GM11168 (cell line): ENCODE measurements around the gene PHACTR3.
"Not testable (repeated sequence)": the region's sequence is repeated elsewhere in the genome, so short reads cannot be mapped to it uniquely, and the experiment has no call there.

Experiments
- in situ Hi-C: fragments of 300-500 bp; cut with MboI; formaldehyde crosslinking; loops from one replicate; pipeline ENCODE4 v1.12.0; 2022; ENCODE audit warnings: low sequenced_read_pairs; ENCODE audit not compliant: unreplicated experiment

Gene PHACTR3

DNA sequence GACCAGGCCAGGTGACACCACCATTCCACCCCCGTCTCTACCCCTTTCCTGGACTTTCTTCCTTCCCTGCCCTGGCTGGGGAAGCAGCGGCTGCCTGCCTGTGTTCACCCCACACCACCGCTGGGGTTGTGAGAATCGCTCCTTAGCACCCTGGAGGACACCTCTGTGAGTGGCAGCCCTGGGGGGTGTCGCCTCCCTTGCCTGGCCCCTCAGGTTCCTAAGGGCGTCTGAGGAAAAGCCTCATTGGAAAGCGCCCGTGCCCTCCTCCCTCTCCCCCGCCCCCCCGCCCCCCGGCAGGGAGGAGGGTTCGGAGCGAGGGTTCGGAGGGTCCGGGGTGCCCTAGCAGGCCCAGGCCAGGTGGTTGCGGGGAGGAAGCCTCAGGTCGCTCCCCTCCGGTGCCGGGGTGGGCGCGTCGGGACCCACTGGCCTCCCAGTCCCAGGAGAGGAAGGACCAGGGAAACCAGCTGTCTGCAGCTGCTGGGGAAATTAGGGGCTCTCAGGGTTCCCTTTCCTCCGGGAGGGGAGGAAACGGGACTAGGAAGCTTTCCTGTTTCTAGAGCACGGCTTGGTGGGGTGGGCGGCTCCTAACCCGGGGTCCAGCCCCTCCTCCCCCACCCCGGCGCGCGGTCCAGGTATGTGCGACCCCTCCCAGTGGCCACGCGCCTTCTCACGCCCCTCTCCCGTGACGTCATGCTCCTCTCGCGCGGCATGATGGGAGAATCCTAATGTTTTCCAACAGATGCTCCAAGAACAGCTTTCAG, at the start of gene PHACTR3:
TSS of gene PHACTR3 (plus strand) at position 760 of the 761 bp plus-strand sequence. CDS start 475 bp downstream, outside the sequence.
- in situ Hi-C loops: no loop called here

DNA sequence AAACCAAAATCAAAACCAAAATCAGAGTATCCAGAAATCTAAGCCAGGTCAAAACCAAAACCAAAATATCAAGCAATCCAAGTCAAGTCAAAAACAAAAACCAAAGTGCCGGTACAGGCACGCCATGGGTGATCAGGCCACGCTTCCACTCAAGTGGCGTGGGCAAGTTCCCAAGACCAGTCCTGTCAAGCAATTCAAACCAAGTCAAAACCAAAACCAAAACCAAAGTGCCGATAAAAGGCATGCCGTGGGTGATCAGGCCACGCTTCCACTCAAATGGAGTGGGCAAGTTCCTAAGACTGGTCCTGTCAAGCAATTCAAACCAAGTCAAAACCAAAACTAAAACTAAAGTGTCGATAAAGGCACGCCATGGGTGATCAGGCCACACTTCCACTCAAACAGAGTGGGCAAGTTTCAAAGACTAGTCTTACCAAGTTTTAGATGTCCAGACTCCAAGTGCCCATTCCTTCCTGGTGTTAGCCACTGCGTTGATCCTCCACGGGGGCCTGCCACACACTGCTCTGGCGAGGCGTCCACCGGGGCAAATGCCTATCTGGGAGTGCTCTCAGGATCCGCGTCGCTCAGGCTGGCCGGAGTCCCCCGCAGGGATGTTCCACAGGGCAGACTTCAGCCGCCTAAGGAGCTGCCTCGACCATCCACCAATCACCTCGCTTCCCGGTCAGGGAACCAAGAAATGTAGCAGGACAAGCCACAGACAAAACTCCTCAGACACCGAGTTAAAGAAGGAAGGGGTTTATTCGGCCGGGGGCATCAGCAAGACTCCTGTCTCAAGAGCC, 46.4 kb upstream of the PHACTR3 start:
- in situ Hi-C loops: not testable (repeated sequence)

- in situ Hi-C loops: no loop called here
Observed at GRCh38 chr20:59559024-59559817, 45.1 kb upstream of the PHACTR3 start.

DNA sequence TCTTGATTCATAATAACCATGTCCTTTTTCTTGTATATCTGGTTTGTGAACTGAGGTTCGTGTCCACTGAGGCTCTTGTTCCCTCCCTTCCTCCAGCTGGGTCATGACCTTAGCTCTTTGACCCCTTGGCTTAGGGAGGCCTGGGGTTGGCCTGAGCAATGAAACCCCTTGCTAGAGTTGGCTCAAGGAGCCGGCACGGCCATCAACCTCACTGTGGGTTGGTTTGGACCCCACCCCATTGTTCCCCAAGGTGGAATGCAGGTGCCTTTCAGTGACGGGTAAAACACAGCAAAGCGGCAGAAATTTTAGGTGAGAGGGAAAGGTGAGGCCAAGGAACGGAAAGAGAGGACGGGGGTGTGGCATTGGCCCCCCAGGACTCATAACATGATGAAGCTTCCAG, 44.5 kb upstream of the PHACTR3 start:
- in situ Hi-C loops: no loop called here

GRCh38 chr20:59560588-59561227, 43.6 kb upstream of the PHACTR3 start:
- in situ Hi-C loops: no loop called here

DNA sequence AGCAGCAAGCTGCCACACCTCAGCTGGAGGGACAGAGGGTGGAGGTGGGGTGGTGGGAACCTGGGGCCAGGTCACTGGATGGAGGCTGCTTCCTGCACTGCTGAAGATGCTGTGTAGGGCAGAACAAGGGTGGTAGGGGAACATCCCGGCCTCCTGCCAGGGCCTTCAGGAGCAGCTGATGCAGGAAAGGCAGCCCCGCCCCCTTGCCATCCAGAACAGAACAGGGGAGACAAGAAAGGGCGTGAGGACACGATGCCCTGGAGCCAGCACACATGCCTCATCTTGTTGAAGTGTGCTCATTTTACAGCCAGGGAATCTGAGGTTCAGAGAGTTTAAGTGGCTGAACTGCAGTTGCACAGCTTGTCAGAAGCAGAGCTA, 43.1 kb upstream of the PHACTR3 start:
- in situ Hi-C loops: no loop called here

DNA sequence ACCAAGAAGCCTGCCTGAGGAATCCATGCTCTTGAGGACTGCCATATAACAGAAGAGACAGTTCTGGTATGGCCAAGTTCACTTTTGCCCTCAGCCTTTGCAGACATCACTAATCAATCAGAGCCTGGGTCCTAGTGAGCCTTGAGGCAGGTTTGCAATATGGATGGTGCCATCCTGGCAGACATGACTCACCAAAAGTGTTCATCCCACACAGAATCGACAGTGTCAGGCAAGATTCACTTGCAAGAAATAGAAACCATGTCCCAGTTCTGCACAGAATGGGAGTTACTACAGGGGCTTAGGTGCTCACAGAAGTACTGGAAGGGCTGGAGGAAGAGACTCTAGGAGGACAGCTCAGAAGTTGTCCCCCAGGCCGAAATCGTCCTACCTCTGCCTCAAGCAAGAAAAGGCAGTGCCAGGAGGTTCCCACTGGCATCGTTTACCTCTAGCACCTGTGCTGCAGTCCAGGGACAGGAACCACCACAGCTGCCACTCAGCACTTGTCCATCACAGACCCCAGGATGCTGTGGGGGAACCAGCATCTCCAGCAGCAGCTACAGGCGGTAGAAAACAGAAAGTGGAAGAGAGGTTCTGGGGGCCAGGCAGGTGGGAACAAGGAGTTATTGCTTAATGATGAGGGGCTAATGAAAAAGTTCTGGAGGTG, 42.6 kb upstream of the PHACTR3 start:
- in situ Hi-C loops: no loop called here

- in situ Hi-C loops: no loop called here
Observed at GRCh38 chr20:59564171-59564570, 40.2 kb upstream of the PHACTR3 start.

GRCh38 chr20:59564943-59565342, 39.4 kb upstream of the PHACTR3 start:
- in situ Hi-C loops: no loop called here

DNA sequence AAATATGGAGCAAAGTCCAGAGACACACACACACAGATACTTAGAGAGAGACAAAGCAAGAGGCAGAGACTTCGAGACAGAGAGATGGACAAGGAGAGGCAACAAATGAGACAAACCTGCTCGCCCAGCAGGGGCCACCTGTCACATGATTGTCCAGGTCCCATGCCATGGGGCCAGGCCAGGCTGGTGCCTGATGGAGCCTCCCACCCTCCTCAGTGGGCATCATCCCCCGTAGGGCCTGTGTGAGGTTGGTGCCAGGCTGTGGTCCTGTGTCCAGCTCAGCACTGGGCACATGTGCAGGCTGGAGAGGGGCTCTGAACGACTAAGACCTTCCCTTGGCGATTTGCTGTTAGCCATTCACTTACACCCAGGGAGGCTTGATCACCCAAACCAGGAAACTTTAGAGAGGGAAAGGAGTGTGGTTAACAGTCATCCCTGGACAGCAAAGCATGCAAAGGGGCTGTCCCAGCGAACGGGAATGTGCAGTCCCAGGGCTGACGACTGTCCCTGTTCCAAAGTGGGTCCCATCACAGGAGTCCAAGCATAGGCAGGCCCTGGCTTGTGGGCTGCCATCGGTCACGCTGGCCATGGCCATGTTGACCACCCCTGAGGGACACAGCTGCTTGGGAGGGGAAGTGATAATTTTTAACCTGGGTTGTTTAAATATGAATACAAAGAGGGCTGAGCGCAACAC, 38.4 kb upstream of the PHACTR3 start:
- in situ Hi-C loops: no loop called here

DNA sequence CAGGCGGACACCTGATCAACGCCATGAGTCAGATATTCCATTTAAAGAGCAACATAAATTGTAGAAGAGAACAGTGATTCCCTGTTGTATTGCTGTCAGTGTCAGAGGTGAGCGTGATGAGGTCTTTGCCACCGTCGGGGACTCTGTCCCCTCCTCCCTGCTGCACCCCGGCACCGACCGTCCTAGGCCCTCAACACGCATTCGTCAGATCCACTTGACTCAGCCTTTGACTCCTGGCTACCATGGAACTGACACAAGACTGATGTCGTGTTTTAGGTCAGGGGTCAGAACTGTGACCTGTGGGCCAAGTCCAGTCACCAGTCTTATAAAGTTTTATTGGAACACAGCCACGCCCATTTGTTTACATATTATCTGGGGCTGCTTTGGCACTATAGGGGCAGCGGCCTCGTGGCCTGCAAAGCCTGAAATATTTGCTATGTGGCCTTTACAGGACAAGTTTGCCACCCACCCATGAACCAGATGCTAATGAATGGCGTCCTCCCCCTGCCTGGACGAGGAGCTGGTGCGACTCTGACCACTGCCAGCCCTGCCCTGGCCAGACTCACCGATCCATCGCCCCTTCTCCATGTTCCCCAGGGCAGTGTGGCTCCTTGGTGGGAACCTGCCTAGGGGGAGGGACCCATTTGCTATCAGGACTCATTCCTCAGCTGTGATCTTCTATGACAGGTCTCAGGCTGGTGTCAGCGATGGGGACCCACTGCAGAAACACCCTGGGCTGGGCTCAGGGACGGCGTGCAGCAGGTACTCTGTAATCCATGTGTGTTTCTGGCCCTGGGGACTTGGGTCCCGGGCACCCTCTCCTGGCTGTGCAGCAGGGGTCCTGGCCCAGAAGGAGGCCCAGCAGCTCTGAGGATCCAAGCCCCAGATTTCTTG, 37.5 kb upstream of the PHACTR3 start:
- in situ Hi-C loops: no loop called here

GRCh38 chr20:59567585-59568508, 36.5 kb upstream of the PHACTR3 start:
- in situ Hi-C loops: no loop called here

- in situ Hi-C loops: no loop called here
Observed at GRCh38 chr20:59568509-59569024, 35.8 kb upstream of the PHACTR3 start.

- in situ Hi-C loops: no loop called here
Observed at GRCh38 chr20:59569305-59569704, 35.0 kb upstream of the PHACTR3 start.

- in situ Hi-C loops: no loop called here
Observed at GRCh38 chr20:59571151-59571550, 33.2 kb upstream of the PHACTR3 start.

DNA sequence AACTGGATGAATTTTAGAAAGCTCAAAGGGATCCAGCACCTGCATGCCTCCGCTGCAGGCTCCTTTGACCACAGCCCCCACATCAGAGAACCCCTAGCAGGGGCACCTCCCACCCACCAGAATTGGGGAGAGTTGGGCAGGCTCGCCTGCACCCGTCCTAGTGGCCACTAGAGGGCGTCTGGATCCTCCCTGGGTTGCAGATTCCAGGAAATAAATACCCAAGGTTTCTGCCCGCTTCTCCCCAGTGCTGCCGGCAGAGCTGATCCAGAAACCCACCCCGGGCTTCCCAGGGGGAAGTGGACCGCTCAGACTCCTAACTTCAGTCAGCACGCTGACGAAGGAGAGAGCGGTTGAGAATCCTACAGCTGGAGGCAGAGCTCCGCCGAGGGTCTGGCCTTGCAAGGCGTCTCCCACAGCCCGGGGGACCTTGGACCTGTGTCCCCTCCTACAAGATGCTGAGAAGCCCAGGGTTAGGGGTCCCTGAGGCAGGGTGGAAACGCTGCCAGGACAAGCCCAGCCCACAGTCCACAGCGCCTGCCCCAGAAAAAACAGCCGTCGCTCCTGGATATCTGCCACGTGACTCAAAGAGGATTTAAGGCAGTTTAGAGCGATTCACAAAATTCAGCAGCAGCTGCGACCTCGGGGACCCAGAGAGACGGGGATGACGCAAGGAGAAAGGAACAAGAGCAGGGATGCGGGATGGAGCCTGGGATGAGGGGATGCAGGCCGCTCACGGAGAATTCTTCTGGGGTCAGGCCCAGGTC, 32.6 kb upstream of the PHACTR3 start:
- in situ Hi-C loops: no loop called here
